Liver (tissue), 9 donors: ENCODE data around the gene FBN2. TPM values are rescaled to one million over a fixed set of nuclear protein-coding genes. Genes with fewer than 3 reads are reported as not detected.

ENCODE experiments used
- DNase-seq: peaks from one replicate; pipeline ENCODE4 v3.0.0-alpha.2; 2017; ENCODE audit warnings: low spot score
- H3K27ac ChIP-seq, 2 donors: one replicate each; pipeline ENCODE4 v1.7.0; 2013; ENCODE audit warnings: inconsistent platforms in 2 of 2, low read length in 2 of 2, control low read depth in 1 of 2, low read depth in 1 of 2, mild to moderate bottlenecking in 1 of 2
- H3K27me3 ChIP-seq, 4 donors: one replicate each; pipeline versions ENCODE4 v1.6.1 to v1.7.0; 2013; ENCODE audit warnings: low read length in 3 of 4, inconsistent platforms in 1 of 4, mild to moderate bottlenecking in 1 of 4, moderate library complexity in 1 of 4; ENCODE audit not compliant: control insufficient read depth in 4 of 4, insufficient read depth in 4 of 4
- H3K36me3 ChIP-seq, 4 donors: one replicate each; pipeline versions ENCODE4 v1.6.1 to v1.7.0; 2013; ENCODE audit warnings: low read length in 3 of 4, mild to moderate bottlenecking in 3 of 4, low read depth in 1 of 4, moderate library complexity in 1 of 4; ENCODE audit not compliant: control insufficient read depth in 4 of 4, insufficient read depth in 3 of 4
- H3K4me1 ChIP-seq, 4 donors: one replicate each; pipeline versions ENCODE4 v1.6.1 to v1.7.0; 2013; ENCODE audit warnings: low read length in 3 of 4, mild to moderate bottlenecking in 3 of 4, moderate library complexity in 1 of 4; ENCODE audit not compliant: control insufficient read depth in 4 of 4, insufficient read depth in 4 of 4
- H3K4me3 ChIP-seq, 3 donors: one replicate each; pipeline versions ENCODE4 v1.6.1 to v1.7.0; 2013; ENCODE audit warnings: low read length in 3 of 3, control low read depth in 1 of 3, low read depth in 1 of 3, mild to moderate bottlenecking in 1 of 3
- H3K9ac ChIP-seq, 2 donors: one replicate each; pipeline ENCODE4 v1.7.0; 2013; ENCODE audit warnings: low read length in 2 of 2, mild to moderate bottlenecking in 2 of 2, moderate library complexity in 2 of 2, control low read depth in 1 of 2, low read depth in 1 of 2
- H3K9me3 ChIP-seq, 4 donors: one replicate each; pipeline versions ENCODE4 v1.6.1 to v1.7.0; 2013; ENCODE audit warnings: low read length in 3 of 4; ENCODE audit not compliant: control insufficient read depth in 4 of 4
- ATF3 ChIP-seq: IDR thresholded peaks from 2 replicates; pipeline ENCODE4 v1.6.1; 2016; ENCODE audit warnings: antibody characterized with exemption
- CTCF ChIP-seq: fragments of 150-350 bp; IDR thresholded peaks from 2 replicates; pipeline ENCODE4 v1.5.1; 2017; ENCODE audit warnings: improper control_type of control experiment, low read depth, low read length; ENCODE audit not compliant: missing input control
- EGR1 ChIP-seq, 2 donors: IDR thresholded peaks; 2 replicates each; pipeline ENCODE4 v1.6.1; 2016 to 2018; ENCODE audit warnings: antibody characterized with exemption in 2 of 2, low read depth in 2 of 2
- FOXA1 ChIP-seq: IDR thresholded peaks from 2 replicates; pipeline ENCODE4 v1.6.1; 2016; ENCODE audit warnings: antibody characterized with exemption
- FOXA2 ChIP-seq: IDR thresholded peaks from 2 replicates; pipeline ENCODE4 v1.6.1; 2016; ENCODE audit warnings: antibody characterized with exemption
- GABPA ChIP-seq, 2 donors: IDR thresholded peaks in 1 of 2; conservative IDR thresholded peaks in 1 of 2; 2 replicates each; pipeline ENCODE4 v1.6.1; 2016; ENCODE audit warnings: antibody characterized with exemption in 2 of 2, mild to moderate bottlenecking in 1 of 2, moderate library complexity in 1 of 2
- HNF4A ChIP-seq, 2 donors: conservative IDR thresholded peaks; 2 replicates each; pipeline ENCODE4 v1.6.1; 2016; ENCODE audit warnings: antibody characterized with exemption in 2 of 2, mild to moderate bottlenecking in 2 of 2
- HNF4G ChIP-seq: IDR thresholded peaks from 2 replicates; pipeline ENCODE4 v1.6.1; 2016; ENCODE audit warnings: antibody characterized with exemption
- JUND ChIP-seq, 2 donors: IDR thresholded peaks; 2 replicates each; pipeline ENCODE4 v1.6.1; 2016; ENCODE audit warnings: antibody characterized with exemption in 2 of 2
- NR2F2 ChIP-seq: IDR thresholded peaks from 2 replicates; pipeline ENCODE4 v1.6.1; 2016; ENCODE audit warnings: antibody characterized with exemption
- RAD21 ChIP-seq, 2 donors: IDR thresholded peaks; 2 replicates each; pipeline ENCODE4 v1.6.1; 2016; ENCODE audit warnings: antibody characterized with exemption in 2 of 2, mild to moderate bottlenecking in 2 of 2
- RXRA ChIP-seq, 2 donors: IDR thresholded peaks; 2 replicates each; pipeline ENCODE4 v1.6.1; 2017 to 2018; ENCODE audit warnings: antibody characterized with exemption in 2 of 2, mild to moderate bottlenecking in 1 of 2
- SP1 ChIP-seq: IDR thresholded peaks from 2 replicates; pipeline ENCODE4 v1.6.1; 2018; ENCODE audit warnings: antibody characterized with exemption, mild to moderate bottlenecking
- TAF1 ChIP-seq: conservative IDR thresholded peaks from 2 replicates; pipeline ENCODE4 v1.6.1; 2016; ENCODE audit warnings: antibody characterized with exemption, mild to moderate bottlenecking
- YY1 ChIP-seq: IDR thresholded peaks from 2 replicates; pipeline ENCODE4 v1.6.1; 2016; ENCODE audit warnings: antibody characterized with exemption, mild to moderate bottlenecking
- WGBS: extraction: QIAGEN DNeasy Blood & Tissue Kit; methylation state at CpG from one replicate; pipeline ENCODE4 v1.1.7; 2013; 5-methylcytosine and 5-hydroxymethylcytosine counted together
- polyA plus RNA-seq, 2 donors: library from polyadenylated mRNA; stranded (reverse) in 1 of 2; unstranded in 1 of 2; fragments of 200-250 nt in 1 of 2; fragments of >200 nt in 1 of 2; fragmentation: Nextera tagmentation in 1 of 2; extraction: Ambion mirVana in 1 of 2; gene quantifications; one replicate each; pipeline versions ENCODE4 v1.2.1 to v1.2.3, GENCODE V29; 2013 to 2015
- total RNA-seq, 2 donors: library from RNA; depleted of rRNA; stranded (reverse); fragments of >200 nt; gene quantifications; one replicate each; pipeline ENCODE4 v1.2.3, GENCODE V29; 2014
- TF ChIP-seq, protein P1 (sequence below): IDR thresholded peaks from 2 replicates; pipeline ENCODE4 v1.6.1; 2016; ENCODE audit warnings: antibody characterized with exemption
- TF ChIP-seq, protein P2 (sequence below): IDR thresholded peaks from 2 replicates; pipeline ENCODE4 v1.6.1; 2016; ENCODE audit warnings: antibody characterized with exemption
- TF ChIP-seq, protein P3 (sequence below): IDR thresholded peaks from 2 replicates; pipeline ENCODE4 v1.6.1; 2016; ENCODE audit warnings: antibody characterized with exemption, mild to moderate bottlenecking
- donor health status: healthy.
- donor health status: healthy.
- donor health status: healthy.
- donor health status: healthy.
- donor health status: healthy.

Gene FBN2
- total and polyA plus RNA-seq, 4 donors = 0.08 to 4.1 (median 0.47) TPM

DNA sequence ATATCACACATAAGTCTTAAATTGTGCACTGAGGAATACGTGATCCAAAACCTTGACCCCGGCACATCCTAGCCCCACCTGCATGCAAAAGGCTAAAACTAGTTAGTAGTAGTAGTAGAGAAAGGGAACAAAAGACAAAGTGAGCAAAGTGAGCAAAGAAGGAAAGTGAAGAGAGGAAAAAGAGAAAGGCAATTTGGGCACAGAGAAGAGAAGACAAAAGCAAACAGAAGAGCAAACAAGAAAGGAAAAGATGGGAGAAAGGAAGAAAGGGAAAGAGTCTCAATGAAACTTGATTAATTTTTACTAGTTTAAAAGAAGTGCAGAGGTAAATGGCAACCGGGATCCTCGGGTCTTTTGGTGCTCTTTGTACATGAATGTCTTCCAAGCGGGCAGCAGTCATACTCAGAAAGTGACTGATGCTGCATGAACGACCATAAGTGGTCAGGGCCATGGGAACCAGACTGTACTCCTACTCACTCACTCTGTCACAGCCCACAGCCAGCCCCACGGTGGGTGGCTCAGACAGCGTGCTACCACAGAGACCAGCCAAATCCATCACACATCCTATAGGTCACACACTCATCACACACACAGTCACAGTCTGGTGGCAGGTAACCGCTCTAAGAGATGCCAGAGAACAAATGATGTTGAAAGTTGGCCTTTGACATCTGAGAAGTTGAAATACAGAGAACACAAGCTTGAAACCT is 203.9 kb downstream of the FBN2 start:
- H3K4me1 ChIP-seq = no peaks in the 10 kb centered on the region
- no peaks in the 10 kb centered on the region for H3K27me3 ChIP-seq
- H3K27ac ChIP-seq = no peak overlapping the region
- H3K36me3 ChIP-seq = no peaks in the 10 kb centered on the region
- DNase-seq = no peak
- no peak for TF ChIP-seq FOXA2
- no peak for TF ChIP-seq ATF3
- no peak for TF ChIP-seq HNF4G
- TF ChIP-seq FOXA1 = no peak
- H3K9ac ChIP-seq = no peak overlapping the region
- no peak overlapping the region for H3K4me3 ChIP-seq
- no peaks in the 10 kb centered on the region for H3K9me3 ChIP-seq
- 82% methylated on average over 9 of the region's 9 CpGs for WGBS

GRCh38 chr5:128331261-128331660 is 206.8 kb downstream of the FBN2 start:
- Histone ChIP-seq H3K4me1 (no peaks in the 10 kb centered on the region), H3K9me3 (no peaks in the 10 kb centered on the region), H3K36me3 (no peaks in the 10 kb centered on the region), H3K4me3 (no peak overlapping the region), H3K27ac (no peak overlapping the region), H3K9ac (no peak overlapping the region), H3K27me3 (no peaks in the 10 kb centered on the region)
- WGBS = 69% methylated on average over 5 of the region's 5 CpGs
- TF ChIP-seq TAF1 (no peak), NR2F2 (no peak), EGR1 (IDR thresholded peaks at IDR 0.05; ENCODE audit: low read depth in 2 of 2) (no peak), YY1 (no peak), RXRA (IDR thresholded peaks at IDR 0.05) (no peak), HNF4A (conservative IDR thresholded peaks at IDR 0.05) (no peak), GABPA (IDR thresholded peaks at IDR 0.05 in 1 of 2, conservative IDR thresholded peaks at IDR 0.05 in 1 of 2) (no peak), HNF4G (no peak), ATF3 (no peak), RAD21 (IDR thresholded peaks at IDR 0.05) (no peak), FOXA2 (no peak), CTCF (no peak), JUND (IDR thresholded peaks at IDR 0.05) (no peak), SP1 (no peak)
- TF ChIP-seq, protein P1, sequence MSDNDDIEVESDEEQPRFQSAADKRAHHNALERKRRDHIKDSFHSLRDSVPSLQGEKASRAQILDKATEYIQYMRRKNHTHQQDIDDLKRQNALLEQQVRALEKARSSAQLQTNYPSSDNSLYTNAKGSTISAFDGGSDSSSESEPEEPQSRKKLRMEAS = no peak
- TF ChIP-seq, protein P2, sequence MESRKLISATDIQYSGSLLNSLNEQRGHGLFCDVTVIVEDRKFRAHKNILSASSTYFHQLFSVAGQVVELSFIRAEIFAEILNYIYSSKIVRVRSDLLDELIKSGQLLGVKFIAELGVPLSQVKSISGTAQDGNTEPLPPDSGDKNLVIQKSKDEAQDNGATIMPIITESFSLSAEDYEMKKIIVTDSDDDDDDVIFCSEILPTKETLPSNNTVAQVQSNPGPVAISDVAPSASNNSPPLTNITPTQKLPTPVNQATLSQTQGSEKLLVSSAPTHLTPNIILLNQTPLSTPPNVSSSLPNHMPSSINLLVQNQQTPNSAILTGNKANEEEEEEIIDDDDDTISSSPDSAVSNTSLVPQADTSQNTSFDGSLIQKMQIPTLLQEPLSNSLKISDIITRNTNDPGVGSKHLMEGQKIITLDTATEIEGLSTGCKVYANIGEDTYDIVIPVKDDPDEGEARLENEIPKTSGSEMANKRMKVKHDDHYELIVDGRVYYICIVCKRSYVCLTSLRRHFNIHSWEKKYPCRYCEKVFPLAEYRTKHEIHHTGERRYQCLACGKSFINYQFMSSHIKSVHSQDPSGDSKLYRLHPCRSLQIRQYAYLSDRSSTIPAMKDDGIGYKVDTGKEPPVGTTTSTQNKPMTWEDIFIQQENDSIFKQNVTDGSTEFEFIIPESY = no peak
- TF ChIP-seq, protein P3, sequence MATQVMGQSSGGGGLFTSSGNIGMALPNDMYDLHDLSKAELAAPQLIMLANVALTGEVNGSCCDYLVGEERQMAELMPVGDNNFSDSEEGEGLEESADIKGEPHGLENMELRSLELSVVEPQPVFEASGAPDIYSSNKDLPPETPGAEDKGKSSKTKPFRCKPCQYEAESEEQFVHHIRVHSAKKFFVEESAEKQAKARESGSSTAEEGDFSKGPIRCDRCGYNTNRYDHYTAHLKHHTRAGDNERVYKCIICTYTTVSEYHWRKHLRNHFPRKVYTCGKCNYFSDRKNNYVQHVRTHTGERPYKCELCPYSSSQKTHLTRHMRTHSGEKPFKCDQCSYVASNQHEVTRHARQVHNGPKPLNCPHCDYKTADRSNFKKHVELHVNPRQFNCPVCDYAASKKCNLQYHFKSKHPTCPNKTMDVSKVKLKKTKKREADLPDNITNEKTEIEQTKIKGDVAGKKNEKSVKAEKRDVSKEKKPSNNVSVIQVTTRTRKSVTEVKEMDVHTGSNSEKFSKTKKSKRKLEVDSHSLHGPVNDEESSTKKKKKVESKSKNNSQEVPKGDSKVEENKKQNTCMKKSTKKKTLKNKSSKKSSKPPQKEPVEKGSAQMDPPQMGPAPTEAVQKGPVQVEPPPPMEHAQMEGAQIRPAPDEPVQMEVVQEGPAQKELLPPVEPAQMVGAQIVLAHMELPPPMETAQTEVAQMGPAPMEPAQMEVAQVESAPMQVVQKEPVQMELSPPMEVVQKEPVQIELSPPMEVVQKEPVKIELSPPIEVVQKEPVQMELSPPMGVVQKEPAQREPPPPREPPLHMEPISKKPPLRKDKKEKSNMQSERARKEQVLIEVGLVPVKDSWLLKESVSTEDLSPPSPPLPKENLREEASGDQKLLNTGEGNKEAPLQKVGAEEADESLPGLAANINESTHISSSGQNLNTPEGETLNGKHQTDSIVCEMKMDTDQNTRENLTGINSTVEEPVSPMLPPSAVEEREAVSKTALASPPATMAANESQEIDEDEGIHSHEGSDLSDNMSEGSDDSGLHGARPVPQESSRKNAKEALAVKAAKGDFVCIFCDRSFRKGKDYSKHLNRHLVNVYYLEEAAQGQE = no peak
- DNase-seq = no peak
